HL-60 (cell line): ENCODE data around the gene KRT4.

Experiments used
- DNase-seq, 2 experiments: peaks; one replicate each; pipeline ENCODE4 v3.0.0-alpha.2; 2010 to 2020; ENCODE audit warnings: low read depth in 1 of 2, low spot score in 1 of 2
- H3K27ac ChIP-seq: fragments of 250-450 bp; sonication (Bioruptor Pico); replicated peaks from 2 replicates; pipeline ENCODE4 v1.5.1; 2020; ENCODE audit warnings: mild to moderate bottlenecking, moderate library complexity
- H3K27me3 ChIP-seq: fragments of 250-450 bp; sonication (Bioruptor Pico); 2 replicates; pipeline ENCODE4 v1.5.1; 2021; ENCODE audit warnings: mild to moderate bottlenecking, moderate library complexity; ENCODE audit not compliant: insufficient read depth, poor library complexity, severe bottlenecking
- H3K4me3 ChIP-seq: replicated peaks from 2 replicates; pipeline ENCODE4 v1.5.1; 2011; ENCODE audit warnings: mild to moderate bottlenecking, control low read depth, low read length; ENCODE audit not compliant: insufficient read depth
- CTCF ChIP-seq: IDR thresholded peaks from one replicate; pipeline ENCODE4 v1.5.1; 2011; ENCODE audit warnings: low read length, control low read depth, inconsistent platforms; ENCODE audit not compliant: insufficient read depth
- GABPA ChIP-seq: IDR thresholded peaks from 2 replicates; pipeline ENCODE4 v1.6.1; 2012; ENCODE audit warnings: low read depth
- POLR2AphosphoS5 ChIP-seq: IDR thresholded peaks from 2 replicates; pipeline ENCODE4 v1.6.1; 2012; ENCODE audit warnings: low read depth
- SPI1 ChIP-seq: IDR thresholded peaks from 2 replicates; pipeline ENCODE4 v1.6.1; 2012; ENCODE audit warnings: low read depth, mild to moderate bottlenecking, borderline replicate concordance
- TF ChIP-seq, protein P1 (sequence below): IDR thresholded peaks from 2 replicates; pipeline ENCODE4 v1.6.1; 2012; ENCODE audit warnings: low read depth; ENCODE audit not compliant: insufficient replicate concordance

The KRT4 gene

DNA sequence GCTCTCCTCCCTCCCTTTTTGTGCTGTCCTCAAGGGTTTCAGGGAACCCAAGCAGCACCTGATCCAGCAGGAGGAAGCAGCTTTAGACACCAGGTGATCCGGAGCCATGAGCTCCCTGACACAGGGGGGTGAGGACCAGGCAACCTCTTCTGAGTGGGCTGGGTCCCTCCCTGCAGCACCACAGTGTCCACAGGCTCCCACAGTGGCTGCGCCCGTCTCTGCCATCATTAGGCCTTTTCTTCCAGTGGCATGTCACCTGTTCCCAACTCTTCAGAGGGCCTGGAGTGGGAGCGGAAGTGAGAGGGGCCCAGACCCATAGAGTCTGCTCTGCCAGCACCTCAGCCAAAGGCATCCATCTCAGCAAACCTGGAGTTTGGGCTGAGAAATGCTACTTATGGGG, 36.4 kb downstream of the KRT4 start:
- Histone ChIP-seq H3K27ac (no peak overlapping the region), H3K27me3 (peaks cover 10% of the 10 kb centered on the region), H3K4me3 (no peak overlapping the region)
- DNase-seq, result no peak
- no peak for TF ChIP-seq GABPA
- TF ChIP-seq, protein P1, sequence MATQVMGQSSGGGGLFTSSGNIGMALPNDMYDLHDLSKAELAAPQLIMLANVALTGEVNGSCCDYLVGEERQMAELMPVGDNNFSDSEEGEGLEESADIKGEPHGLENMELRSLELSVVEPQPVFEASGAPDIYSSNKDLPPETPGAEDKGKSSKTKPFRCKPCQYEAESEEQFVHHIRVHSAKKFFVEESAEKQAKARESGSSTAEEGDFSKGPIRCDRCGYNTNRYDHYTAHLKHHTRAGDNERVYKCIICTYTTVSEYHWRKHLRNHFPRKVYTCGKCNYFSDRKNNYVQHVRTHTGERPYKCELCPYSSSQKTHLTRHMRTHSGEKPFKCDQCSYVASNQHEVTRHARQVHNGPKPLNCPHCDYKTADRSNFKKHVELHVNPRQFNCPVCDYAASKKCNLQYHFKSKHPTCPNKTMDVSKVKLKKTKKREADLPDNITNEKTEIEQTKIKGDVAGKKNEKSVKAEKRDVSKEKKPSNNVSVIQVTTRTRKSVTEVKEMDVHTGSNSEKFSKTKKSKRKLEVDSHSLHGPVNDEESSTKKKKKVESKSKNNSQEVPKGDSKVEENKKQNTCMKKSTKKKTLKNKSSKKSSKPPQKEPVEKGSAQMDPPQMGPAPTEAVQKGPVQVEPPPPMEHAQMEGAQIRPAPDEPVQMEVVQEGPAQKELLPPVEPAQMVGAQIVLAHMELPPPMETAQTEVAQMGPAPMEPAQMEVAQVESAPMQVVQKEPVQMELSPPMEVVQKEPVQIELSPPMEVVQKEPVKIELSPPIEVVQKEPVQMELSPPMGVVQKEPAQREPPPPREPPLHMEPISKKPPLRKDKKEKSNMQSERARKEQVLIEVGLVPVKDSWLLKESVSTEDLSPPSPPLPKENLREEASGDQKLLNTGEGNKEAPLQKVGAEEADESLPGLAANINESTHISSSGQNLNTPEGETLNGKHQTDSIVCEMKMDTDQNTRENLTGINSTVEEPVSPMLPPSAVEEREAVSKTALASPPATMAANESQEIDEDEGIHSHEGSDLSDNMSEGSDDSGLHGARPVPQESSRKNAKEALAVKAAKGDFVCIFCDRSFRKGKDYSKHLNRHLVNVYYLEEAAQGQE, result no peak
- TF ChIP-seq POLR2AphosphoS5, result no peak

GRCh38 chr12:52776913-52777395, 37.0 kb downstream of the KRT4 start, which contains the start of gene KRT76:
Gene KRT76, minus strand, starts transcription at chr12:52777345. Its CDS starts 54 bp downstream, at chr12:52777291.
- peaks cover 10% of the 10 kb centered on the region for H3K27me3 ChIP-seq
- TF ChIP-seq GABPA, result no peak
- no peak for TF ChIP-seq SPI1
- TF ChIP-seq, protein P1, result no peak
- no peak for DNase-seq
- H3K4me3 ChIP-seq, result no peak within 1 kb of the TSS
- no peak within 1 kb of the TSS for H3K27ac ChIP-seq

DNA sequence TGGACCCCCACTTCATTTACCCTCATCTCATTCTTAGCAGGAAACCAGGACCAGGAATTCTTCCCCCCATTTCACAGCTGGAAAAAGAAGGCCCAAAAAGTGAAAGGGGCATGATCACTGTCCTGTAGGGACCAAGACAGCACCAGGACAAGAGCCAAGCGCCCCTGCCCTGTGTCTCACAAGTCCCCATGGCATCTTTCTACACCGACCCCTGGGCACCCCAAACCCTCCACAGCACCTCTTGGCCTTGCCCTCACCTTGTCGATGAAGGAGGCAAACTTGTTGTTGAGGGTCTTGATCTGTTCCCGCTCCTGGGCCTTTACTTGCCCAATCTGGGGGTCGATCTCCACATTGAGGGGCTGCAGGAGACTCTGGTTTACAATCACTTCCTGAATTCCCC, 37.5 kb downstream of the KRT4 start:
- TF ChIP-seq, protein P1, result no peak
- no peak for TF ChIP-seq POLR2AphosphoS5
- TF ChIP-seq CTCF, result no peak
- TF ChIP-seq GABPA, result no peak
- no peak for TF ChIP-seq SPI1
- no peak for DNase-seq
- Histone ChIP-seq H3K27ac (no peak overlapping the region), H3K27me3 (peaks cover 10% of the 10 kb centered on the region), H3K4me3 (no peak overlapping the region)

DNA sequence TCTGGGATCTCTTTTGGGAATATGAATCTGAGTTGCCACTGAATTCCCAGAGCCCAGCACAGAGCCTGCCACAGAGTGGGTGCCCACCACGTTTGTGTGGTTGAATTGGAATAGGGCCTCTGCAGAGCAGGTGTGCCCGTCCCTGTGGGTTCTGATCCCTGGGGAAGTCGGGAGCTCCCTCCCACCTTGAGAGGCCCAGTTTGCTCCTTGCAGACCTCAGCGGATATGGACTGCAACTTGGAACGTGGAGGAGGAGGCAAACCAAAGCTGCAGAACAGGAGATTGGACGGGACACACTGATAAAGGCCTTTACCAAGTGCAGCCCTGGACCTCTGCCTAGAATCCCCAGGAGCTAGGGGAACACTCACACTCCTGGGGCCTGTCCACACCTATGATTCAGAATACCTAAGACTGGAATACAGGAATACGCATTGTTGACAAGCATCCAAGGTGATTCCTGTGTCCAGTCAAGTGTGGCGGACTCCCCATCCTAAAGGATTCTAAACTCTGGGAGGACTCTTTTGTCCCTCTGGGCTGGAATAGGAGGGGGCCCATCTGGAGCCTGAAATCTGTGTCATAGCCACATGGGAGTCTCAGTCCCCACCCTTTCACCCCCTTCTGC, 39.2 kb downstream of the KRT4 start:
- H3K27ac ChIP-seq, result no peak overlapping the region
- TF ChIP-seq SPI1 (no peak), CTCF (no peak), GABPA (no peak), POLR2AphosphoS5 (no peak)
- TF ChIP-seq, protein P1, result no peak
- no peak overlapping the region for H3K4me3 ChIP-seq
- no peak for DNase-seq
- peaks cover 8% of the 10 kb centered on the region for H3K27me3 ChIP-seq
